Activated CD4-positive, CD25-positive, alpha-beta regulatory T cell treated with anti-CD3 and anti-CD28 coated beads, Interleukin-2, amount 50 U/mL, for 24 hours (primary cell): ENCODE measurements around the gene ORAI2.
"Not testable (repeated sequence)": the region's sequence is repeated elsewhere in the genome, so short reads cannot be mapped to it uniquely, and the experiment has no call there.

Source experiments
- ATAC-seq, 2 donors: fragments of 150-1000 bp; cut with Tn5 transposase; one replicate each; pipeline ENCODE4 v1.10.0; 2021; ENCODE audit warnings: mild to moderate bottlenecking in 1 of 2, moderate library complexity in 1 of 2

Gene ORAI2

DNA sequence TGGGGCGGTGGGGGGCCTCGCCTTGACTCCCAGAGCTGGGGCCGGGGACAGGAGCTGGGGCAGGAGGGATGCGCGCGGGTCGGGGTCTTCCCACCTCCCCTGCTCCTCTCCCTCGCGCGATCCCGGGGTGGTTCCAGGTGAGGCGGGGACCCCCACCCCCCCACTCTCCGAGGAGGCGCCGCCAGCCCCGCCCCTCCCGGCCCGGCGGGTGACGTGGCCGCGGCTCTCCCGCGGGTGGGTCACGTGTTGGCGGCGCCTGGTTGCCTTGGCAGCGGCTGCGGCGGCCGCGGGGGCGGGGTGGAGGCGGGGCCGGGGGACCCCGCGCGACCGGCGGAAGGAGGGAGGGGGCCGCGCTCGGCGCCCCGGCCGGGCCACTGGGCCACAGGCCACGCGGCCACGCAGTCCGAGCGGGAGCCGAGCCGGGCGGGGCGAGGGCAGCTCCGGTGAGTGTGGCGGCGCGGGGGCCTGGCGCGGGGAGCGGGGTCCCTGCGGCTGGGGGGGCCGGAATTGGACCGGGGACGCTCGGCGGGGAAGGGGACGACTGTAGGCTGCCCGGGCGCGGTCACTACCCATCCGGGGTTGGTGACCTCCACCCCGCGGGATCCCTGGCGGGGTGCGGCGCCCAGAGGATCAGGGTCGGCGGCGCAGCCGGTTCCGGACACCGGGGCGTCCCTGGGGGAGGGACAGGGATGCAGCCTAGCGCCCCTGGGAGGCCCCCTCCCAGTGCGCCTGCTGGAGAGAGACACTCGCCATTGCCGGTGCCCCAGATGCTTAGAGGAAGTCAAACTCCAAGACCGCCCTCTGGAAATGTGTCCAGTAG lies at the start of gene ORAI2:
Gene ORAI2 (plus strand): TSS at position 357 of the 820 bp plus-strand sequence. CDS start 5,382 bp downstream, outside the sequence.
- ATAC-seq = peak; percentile 79 to 80

DNA sequence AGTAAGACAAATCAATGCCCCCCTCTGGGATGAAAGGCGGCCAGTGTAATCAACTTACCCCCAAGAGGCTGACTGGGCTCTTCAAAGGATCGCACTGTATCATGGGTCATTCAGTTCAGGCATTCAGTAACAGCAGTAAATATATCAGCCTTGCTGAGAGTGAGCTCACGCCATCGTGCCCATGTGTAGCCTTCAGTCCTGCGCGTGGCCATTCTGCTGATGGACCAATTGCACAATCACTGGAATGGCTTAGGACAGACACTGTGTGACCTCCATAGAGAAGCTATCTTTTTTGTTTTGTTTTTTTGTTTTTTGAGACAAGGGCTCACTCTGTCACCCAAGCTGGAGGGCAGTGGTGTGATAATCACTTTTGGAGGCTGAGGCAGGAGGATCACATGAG lies 46.3 kb upstream of the ORAI2 start:
- ATAC-seq = no peak

DNA sequence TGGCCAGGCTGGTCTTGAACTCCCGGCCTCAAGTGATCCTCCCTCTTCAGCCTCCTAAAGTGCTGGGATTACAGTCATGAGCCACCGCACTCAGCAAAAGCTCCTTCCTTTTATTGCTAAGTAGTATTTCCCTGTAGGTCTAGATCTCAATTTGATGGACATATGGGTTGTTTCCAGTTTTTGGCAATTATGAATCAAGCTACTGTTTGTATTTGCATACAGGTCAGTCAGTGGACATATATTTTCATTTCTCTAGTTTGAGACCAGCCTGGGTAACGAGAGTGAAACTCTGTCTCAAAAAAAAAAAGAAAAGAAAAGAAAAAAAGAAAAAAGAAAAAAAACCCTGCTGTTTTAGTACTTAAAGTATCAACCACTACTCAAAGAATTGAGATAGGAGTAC lies 43.6 kb upstream of the ORAI2 start:
- ATAC-seq = no peak

DNA sequence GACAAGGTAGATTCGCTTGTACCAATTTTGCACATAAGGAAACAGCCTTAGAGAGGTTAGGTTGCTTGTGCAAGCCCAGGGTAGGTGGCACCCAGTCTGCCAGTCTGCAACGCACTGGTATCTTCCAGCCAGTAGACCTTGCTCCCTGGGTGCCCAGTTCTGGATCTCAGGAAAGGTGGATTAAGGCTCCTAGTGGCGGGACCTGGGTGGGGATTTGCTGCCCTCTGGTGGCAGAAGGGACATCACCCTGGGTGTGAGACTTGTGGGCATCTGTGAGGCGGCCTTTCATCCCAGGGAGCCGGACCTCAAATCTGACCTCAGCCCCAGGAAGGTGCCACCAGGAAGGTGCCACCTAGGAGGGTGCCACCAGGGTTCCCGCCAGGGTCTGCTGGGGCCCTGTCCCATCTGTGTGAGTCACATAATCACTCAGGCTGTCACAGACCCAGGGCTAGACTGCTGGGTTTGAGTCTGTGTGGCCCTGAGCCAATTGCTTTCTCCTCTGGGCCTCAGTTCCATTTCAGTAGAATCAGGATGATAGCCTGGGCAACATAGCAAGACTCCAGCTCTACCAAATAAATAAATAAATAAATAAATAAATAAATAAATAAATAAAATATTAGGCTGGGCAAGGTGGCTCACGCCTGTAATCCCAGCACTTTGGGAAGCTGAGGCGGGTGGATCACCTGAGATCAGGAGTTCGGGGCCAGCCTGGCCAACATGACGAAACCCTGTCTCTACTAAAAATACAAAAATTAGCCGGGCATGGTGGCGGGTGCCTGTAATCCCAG lies 42.5 kb upstream of the ORAI2 start:
- ATAC-seq = peak; percentile 70 to 73

DNA sequence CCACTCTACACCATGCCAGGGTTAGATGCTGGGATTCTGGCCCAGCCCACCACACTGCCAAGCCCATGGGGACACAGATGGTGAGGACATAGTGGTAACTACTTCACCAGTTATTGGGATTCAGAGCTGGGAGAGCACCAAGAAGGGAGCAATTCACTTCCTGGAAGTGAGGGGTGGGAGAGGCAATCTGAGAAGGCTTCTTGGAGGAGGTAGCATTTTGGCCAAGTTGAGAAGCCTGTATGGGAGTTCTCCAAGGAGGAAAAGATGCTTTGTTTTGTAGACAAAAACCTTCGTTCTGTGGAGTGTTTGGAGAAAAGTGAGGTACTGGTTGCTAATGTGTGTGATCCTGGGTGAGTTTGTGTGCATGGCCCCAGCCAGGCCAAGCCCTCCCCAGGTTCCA lies 41.0 kb upstream of the ORAI2 start:
- ATAC-seq = no peak

DNA sequence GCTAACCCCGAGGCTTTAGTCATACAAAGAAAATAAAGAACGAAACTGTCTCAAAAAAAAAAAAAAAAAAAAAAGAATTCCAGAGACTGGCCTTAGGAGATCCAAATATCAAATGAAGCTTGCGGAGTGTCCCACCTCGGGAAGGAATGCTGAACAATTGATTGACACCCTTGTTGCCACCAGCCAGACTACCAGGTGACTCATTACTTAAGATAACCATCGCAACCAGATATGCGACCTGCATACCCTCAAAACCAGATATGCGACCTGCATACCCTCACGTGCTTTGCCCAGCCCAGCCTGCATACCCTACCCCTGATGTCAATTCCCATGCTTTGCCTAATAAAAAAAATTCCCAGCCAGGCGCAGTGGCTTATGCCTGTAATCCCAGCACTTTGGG lies 39.9 kb upstream of the ORAI2 start:
- no peak for ATAC-seq

DNA sequence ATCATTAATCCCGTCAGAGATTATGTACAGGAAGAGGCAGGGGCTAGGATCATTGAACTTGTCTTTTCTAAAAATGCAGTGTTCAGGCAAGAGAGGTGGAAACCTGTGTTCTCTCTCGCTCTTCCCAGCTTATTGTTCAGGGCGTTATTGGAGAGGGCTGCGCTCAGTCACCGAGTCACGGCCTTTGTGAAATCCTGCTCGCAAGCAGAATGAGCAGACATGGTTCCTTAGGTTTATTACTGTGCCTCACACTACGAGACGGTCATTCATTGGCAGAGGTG lies 37.8 kb upstream of the ORAI2 start:
- ATAC-seq = no peak

DNA sequence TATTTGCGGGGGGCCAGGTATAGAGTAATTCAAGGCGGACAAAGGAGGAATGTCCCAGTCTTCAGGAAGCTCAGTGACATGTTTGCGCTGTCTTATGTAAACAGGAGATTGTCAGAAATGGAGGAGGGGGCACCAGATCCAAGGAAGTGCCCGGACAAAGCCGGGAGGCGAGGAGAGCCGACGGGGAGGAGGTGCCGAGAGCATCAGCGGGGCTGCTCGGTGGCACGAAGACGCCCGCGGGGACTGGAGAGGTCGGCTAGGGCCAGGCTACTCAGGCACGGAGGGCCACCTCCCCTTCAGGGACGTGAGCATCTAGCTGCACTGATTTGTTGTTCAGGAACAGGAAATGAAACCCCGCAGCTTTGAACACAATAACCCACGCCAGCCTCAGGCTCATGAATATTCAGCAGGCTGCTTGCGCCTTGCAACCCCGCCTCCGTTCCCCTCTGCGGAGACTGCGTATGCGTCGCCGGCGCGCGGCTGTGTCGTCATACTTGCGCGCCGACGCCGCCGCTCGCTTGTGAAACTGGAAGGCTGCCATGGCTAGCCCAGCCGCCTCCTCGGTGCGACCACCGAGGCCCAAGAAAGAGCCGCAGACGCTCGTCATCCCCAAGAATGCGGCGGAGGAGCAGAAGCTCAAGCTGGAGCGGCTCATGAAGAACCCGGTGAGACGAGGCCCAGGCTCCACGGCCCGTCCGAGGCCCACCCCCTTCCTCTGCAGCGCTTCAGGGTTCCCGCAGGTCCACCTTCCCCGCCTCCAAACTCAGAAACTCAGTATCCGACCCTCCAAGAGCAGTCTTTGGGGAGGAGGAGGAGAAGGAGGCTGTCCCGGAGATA lies 37.3 kb upstream of the ORAI2 start, which contains the start of gene PRKRIP1:
Gene PRKRIP1 (plus strand): TSS at position 491 of the 837 bp plus-strand sequence. CDS start 49 bp downstream, at position 540.
- peak; percentile 95 to 96 for ATAC-seq

DNA sequence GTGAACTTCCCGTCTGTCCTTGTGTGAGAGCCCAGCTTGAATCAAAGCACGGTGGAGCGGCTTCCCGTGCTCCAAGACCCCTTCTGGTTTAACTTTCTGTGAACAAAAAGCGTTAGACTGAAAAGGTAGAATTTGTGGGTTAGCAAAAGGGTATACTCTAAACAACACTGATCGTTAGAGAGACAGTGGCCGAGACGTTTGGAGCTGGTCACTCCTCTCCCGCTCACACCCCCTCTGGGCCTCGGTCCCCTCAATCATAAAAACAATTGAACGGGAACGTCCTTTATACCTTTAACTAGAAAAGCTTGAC lies 36.7 kb upstream of the ORAI2 start:
- no peak for ATAC-seq

DNA sequence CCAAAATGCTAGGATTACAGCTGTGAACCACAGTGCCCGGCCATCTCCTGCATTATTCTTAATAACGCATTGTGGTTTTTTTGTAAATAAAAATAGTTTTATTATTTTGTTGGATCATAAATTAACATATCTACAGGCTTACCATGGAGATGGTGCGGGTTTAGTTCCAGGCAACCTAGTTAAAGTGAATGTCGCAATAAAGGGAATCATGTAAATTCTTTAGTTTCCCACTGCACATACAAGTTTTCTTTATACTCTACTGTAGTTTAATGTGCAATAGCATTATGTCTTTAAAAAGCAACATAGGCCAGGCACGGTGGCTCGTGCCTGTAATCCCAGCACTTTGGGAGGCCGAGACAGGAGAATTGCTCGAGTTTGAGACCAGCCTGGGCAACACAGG lies 34.8 kb upstream of the ORAI2 start:
- ATAC-seq = no peak

DNA sequence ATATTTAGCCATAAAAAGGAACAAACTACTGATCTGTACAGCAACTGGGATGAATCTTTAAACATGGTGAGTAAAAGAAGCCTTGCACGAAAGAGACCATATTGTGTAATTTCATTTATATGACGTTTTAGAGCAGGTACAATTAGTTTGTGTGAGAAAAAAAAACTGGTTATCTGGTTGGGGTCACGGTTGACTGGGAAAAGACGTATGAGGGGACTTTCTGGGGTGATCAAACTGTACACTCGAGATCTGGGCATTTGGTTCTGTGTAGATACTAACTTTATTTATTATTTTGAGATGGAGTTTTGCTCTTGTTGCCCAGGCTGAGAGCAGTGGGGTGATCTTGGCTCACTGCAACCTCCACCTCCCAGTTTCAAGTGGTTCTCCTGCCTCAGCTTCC lies 33.0 kb upstream of the ORAI2 start:
- no peak for ATAC-seq

DNA sequence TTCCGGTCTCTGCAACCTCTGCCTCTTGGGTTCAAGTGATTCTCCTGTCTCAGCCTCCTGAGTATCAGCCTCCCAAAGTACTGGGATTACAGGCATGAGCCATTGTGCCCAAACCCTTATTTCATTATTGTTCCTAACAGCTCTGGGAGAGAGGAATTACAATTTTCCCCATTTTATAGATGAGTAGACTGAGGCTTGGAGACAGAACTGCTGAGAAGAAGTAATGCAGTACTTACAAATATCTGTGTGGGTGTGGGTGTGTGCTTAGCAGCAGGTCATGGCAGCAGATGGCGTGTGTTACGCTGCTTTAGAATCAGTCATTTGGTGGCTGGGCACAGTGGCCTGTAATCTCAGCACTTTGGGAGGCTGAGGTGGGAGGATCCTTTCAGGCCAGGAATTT lies 29.8 kb upstream of the ORAI2 start:
- no peak for ATAC-seq

DNA sequence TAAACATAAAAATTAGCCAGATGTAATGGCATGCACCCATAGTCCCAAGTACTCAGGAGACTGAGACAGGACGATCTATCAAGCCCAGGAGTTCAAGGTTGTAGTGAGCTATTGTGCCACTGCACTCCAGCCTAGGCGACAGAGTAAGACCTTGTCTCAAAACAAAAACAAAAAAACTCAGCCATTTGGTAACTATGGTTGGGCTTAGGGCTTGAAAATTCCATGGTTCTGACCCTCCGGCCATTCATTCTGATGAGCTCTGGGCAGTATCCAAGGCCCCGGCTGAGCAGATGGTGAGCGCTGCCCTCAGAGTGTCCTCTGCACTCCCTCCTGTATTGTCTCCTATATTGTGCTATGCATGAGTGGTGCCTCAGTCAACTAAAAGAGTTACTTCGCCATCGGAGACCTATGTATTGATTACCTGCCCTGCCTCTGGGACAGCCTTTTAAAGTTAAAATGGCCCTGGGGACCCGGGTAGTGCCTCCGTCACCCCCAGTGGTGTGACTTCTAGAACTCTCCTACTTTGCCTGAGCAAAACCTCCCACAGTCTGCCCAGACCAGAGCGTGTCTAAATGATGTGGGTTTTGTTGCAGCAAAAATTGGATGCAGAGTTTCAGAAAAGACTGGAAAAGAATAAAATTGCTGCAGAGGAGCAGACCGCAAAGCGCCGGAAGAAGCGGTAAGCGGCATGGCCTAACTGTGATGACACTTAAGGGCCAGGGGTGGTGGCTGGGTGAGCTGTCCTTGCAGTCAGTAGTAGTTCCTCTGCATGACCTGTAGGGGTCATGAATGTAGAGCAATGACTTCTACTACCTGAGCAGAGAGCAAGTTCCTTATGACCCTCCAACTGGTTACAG lies 29.1 kb upstream of the ORAI2 start:
- peak; percentile 95 to 97 for ATAC-seq

DNA sequence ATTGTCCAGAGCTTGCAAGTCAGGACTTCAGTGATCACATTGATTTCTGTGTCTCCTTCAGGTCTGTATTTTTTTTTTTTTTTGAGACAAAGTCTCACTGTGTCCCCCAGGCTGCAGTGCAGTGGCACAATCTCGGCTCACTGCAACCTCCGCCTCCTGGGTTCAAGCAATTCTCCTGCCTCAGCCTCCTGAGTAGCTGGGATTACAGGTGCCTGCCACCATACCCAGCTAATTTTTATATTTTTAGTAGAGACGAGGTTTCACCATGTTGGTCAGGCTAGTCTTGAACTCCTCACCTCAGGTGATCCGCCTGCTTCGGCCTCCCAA lies 28.6 kb upstream of the ORAI2 start:
- not testable (repeated sequence) for ATAC-seq

DNA sequence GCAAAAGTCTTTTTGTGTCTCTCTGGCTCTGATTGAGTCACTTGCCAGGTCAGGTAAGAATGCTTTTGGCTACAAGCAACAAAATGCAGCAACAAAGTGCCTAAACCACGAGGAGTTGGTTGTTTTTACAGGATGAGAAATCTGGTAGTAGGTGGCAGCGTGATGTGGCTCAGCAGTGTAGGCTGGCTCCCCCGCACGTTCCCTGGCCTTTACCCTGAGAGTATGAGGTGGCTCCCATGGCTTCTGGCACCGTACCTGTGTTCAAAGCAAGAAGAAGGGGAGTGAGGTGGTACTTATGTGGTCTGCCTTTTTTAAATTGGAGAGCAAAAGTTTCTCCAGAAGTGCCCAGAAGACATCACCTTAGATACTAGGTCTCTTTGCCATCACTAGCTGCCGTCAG lies 25.5 kb upstream of the ORAI2 start:
- ATAC-seq = no peak

DNA sequence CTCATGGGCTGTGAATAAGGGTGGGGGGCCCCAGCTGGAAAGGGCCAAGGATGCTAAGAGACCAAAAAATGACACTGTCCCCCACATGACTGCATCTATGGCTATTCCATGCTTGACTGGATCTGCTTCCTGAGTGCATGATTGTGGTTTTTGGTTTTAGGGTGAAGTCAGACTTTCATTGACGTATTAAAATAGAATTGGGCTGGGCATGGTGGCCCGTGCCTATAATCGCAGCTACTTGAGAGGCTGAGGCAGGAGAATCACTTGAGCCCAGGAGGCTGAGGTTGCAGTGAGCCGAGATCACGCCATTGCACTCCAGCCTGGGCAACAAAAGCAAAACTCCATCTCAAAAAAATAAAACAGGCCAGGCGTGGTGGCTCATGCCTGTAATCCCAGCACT lies 24.8 kb upstream of the ORAI2 start:
- ATAC-seq = not testable (repeated sequence)

DNA sequence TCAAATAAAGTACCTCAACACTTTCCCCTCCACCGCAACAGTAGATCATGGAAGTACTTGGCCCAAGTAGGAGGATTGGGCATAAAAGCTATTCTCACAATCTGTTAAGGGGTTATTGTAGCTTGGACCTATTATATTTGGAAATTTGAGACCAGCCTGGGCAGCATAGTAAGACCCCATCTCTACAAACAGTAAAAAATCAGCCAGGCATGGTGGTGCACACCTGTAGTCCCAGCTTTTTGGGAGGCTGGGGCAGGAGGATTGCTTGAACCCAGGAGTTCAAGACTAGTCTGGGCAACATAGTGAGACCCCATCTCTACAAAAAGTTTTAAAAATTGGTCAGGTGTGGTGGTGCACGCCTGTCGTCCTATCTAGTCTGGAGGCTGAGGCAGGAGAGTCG lies 24.0 kb upstream of the ORAI2 start:
- ATAC-seq = no peak

DNA sequence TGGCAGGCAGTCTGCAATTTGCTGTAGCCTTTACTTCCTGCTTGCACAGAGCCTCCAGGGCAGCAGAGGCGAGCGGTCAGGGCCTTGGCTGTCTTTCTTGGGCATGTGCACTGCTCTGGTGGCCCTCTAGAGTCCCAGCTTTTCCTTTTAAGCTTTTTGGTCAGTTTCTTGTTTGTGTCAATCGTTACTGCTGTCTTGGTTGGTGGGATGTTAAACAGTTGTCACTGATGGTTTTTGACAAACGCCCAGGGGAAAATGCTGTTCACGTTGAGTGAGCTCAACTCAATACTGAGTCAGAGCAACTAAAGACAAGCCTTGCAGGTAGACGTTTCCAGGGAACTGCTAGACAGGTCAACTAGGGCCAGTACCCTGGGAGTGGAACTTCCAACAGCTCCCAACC lies 23.3 kb upstream of the ORAI2 start:
- ATAC-seq = no peak

DNA sequence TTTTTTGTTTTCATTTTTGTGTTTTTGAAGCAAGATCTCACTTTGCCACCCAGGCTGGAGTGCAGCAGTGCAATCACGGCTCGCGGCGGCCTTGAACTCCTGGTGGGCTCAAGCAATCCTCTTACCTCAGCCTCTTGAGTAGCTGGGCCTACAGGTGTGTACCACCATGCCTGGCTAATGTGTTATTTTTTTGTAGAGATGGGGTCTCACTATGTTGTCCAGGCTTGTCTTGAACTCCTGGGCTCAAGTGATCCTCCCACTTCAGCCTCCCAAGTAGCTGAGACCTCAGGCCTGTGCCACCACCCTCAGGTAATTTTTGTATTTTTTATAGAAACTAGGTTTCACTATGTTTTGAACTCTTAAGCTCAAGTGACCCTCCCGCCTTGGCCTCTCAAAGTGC lies 22.5 kb upstream of the ORAI2 start:
- no peak for ATAC-seq

DNA sequence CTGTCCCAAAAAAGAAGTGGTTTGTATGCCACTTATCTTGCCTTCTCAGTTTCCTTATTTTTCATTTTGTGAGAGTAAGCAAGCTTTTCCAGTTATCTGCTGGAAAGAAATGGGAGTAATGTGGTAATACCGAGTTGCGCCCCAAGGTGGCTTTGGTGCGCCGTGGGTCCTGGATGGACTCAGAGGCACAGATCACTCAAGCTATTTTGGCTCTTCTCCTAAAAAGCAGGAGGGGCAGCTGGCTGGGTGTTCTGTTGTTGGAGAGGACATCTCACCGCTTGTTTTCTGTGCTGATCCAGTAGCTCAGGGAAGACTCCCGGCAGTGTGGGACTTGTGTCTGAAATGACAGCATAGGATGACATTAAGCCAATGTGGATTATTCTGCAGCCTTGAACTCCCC lies 20.8 kb upstream of the ORAI2 start:
- ATAC-seq = no peak

DNA sequence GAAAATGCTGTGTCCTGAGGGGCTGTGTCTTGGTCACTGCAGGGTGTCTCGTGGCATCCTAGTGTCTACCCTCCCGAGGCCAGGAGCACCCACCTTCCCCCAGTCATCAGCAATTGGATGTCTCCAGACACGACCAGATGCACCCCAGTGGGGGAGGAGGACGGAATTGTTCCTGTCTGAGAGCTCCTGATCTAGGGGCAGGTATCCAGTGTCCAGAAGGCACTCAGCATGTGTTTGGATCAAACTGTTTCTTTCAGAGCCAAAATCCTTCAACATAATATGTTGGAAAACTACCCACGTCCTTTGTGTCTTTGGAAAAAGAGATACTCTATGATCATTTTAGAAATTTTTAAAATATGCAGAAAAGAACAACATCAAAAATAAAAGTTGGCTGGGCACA lies 20.3 kb upstream of the ORAI2 start:
- ATAC-seq = no peak

DNA sequence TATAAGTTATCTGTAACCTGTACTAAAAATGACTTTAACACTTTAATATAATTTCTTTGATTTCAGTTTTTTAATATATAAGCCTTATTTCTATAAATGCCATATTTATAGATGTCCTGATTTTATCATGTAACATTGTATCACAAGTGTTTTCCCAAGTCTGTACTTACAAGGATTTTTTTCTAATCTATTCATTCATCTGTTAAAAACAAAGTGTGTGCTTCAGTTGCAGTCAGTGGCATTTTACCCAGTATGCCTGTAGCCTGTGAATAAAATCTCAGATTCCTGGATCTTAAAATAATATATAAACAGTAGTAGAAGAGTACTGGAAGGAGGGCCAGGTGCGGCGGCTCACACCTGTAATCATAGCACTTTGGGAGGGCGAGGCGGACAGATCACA lies 19.8 kb upstream of the ORAI2 start:
- no peak for ATAC-seq
